Common myeloid progenitor, CD34-positive (primary cell): ENCODE results near the gene SQSTM1.

Experiments
- CTCF ChIA-PET: fragments of 350-600 bp; sonication (Branson Sonifier 250); formaldehyde crosslinking; loops from one replicate; lab custom pipeline; 2021; ENCODE audit warnings: antibody characterized with exemption; lab: Charles Lee
- POLR2A ChIA-PET: fragments of 350-600 bp; sonication (Branson Sonifier 250); formaldehyde crosslinking; loops from one replicate; lab custom pipeline; 2021; ENCODE audit warnings: antibody characterized with exemption; lab: Charles Lee
- DNase-seq, 3 donors: peaks; one replicate each; pipeline versions ENCODE4 v3.0.0 to v3.0.0-alpha.2; 2013
- H3K27ac ChIP-seq, 2 experiments: 1 replicate in 1 of 2; 2 replicates in 1 of 2; pipeline ENCODE4 v1.7.0; 2013; ENCODE audit warnings: inconsistent platforms in 2 of 2, low read length in 2 of 2, mild to moderate bottlenecking in 2 of 2, low read depth in 1 of 2, moderate library complexity in 1 of 2; ENCODE audit not compliant: severe bottlenecking in 2 of 2, insufficient read depth in 1 of 2, poor library complexity in 1 of 2
- H3K27me3 ChIP-seq, 5 experiments: replicated peaks in 2 of 5; 1 replicate in 3 of 5; 2 replicates in 2 of 5; pipeline versions ENCODE4 v1.6.1 to v1.7.0; 2013; ENCODE audit warnings: low read length in 4 of 5, mild to moderate bottlenecking in 2 of 5, moderate library complexity in 2 of 5, inconsistent platforms in 1 of 5; ENCODE audit not compliant: insufficient read depth in 5 of 5, control insufficient read depth in 4 of 5
- H3K36me3 ChIP-seq, 4 experiments: 1 replicate in 2 of 4; 2 replicates in 2 of 4; pipeline versions ENCODE4 v1.6.1 to v1.7.0; 2013; ENCODE audit warnings: low read length in 3 of 4, control low read depth in 1 of 4, mild to moderate bottlenecking in 1 of 4; ENCODE audit not compliant: control insufficient read depth in 4 of 4, insufficient read depth in 4 of 4
- H3K4me1 ChIP-seq, 4 experiments: 1 replicate in 3 of 4; 2 replicates in 1 of 4; pipeline versions ENCODE4 v1.6.1 to v1.7.1; 2013; ENCODE audit warnings: low read length in 3 of 4, mild to moderate bottlenecking in 3 of 4, control low read depth in 1 of 4, inconsistent platforms in 1 of 4, moderate library complexity in 1 of 4; ENCODE audit not compliant: control insufficient read depth in 4 of 4, insufficient read depth in 4 of 4; ENCODE audit errors: control extremely low read depth in 1 of 4
- H3K4me3 ChIP-seq, 7 experiments: 1 replicate in 4 of 7; 2 replicates in 3 of 7; pipeline versions ENCODE4 v1.5.1 to v1.7.0; 2013; ENCODE audit warnings: mild to moderate bottlenecking in 7 of 7, low read length in 6 of 7, moderate library complexity in 6 of 7, inconsistent platforms in 2 of 7, low read depth in 2 of 7, control low read depth in 1 of 7; ENCODE audit not compliant: insufficient read depth in 4 of 7, control insufficient read depth in 1 of 7; ENCODE audit errors: extremely low read depth in 1 of 7
- H3K9me3 ChIP-seq, 5 experiments: 1 replicate in 4 of 5; 2 replicates in 1 of 5; pipeline versions ENCODE4 v1.6.1 to v1.7.1; 2013; ENCODE audit warnings: low read length in 4 of 5, mild to moderate bottlenecking in 2 of 5, inconsistent platforms in 1 of 5, low read depth in 1 of 5, moderate library complexity in 1 of 5; ENCODE audit not compliant: control insufficient read depth in 4 of 5, insufficient read depth in 2 of 5; ENCODE audit errors: control extremely low read depth in 1 of 5
- WGBS: methylation state at CpG from one replicate; pipeline ENCODE4 v1.1.5; 2013; ENCODE audit not compliant: insufficient coverage; 5-methylcytosine and 5-hydroxymethylcytosine counted together

Gene SQSTM1

GRCh38 chr5:179804555-179804947, 16.2 kb upstream of the SQSTM1 start:
- H3K4me1 ChIP-seq = peaks cover 4 to 49% (median 42%) of the 10 kb centered on the region in 4 experiments
- WGBS = 86% methylated on average over 8 of the region's 8 CpGs
- CTCF ChIA-PET = interaction anchor here (1.0 to 5.2 kb wide), 4 partner anchors 8 to 34 kb away, joined by 4 to 124 read pairs (median 36); partner anchors contain the start of gene SQSTM1

GRCh38 chr5:179805070-179805528, 15.6 kb upstream of the SQSTM1 start:
- ChIA-PET CTCF (interaction anchor here (0.9 to 1.5 kb wide), 2 partner anchors 10 to 14 kb away, joined by 4 read pairs; no protein-coding TSS in a partner anchor), POLR2A (interaction anchor here (0.7 to 9.1 kb wide), 3 partner anchors 8 to 20 kb away, joined by 3 to 131 read pairs (median 4); partner anchors contain the start of gene SQSTM1)
- no peak for DNase-seq
- Histone ChIP-seq H3K4me3 (peak overlapping the region in 6 of 7 experiments; percentile 65 to 83 (median 75)), H3K4me1 (peaks cover 4 to 49% (median 42%) of the 10 kb centered on the region in 4 experiments), H3K36me3 (peaks cover 0 to 18% (median 10%) of the 10 kb centered on the region in 4 experiments), H3K27ac (peak overlapping the region in 1 of 2 experiments; percentile 64), H3K9me3 (no peaks in the 10 kb centered on the region), H3K27me3 (no peaks in the 10 kb centered on the region)
- WGBS = 62% methylated on average over 9 of the region's 9 CpGs

More at GRCh38 chr5:179804555-179804947, 16.2 kb upstream of the SQSTM1 start:
- Histone ChIP-seq H3K27me3 (no peaks in the 10 kb centered on the region), H3K9me3 (no peaks in the 10 kb centered on the region), H3K27ac (peak overlapping the region in 1 of 2 experiments; percentile 62), H3K4me3 (peak overlapping the region in 6 of 7 experiments; percentile 19 to 83 (median 75)), H3K36me3 (peaks cover 4 to 24% (median 15%) of the 10 kb centered on the region in 4 experiments)
- POLR2A ChIA-PET = interaction anchor here (1.3 to 9.1 kb wide), 2 partner anchors 15 to 32 kb away, joined by 4 to 131 read pairs; partner anchors contain the start of gene SQSTM1
- no peak for DNase-seq

GRCh38 chr5:179805529-179806249, 15.0 kb upstream of the SQSTM1 start:
- CTCF ChIA-PET = interaction anchor here (0.9 to 1.5 kb wide), 2 partner anchors 10 to 14 kb away, joined by 4 read pairs; no protein-coding TSS in a partner anchor
- H3K9me3 ChIP-seq = no peaks in the 10 kb centered on the region
- WGBS = 16% methylated on average over 41 of the region's 65 CpGs
- H3K4me3 ChIP-seq = peak overlapping the region; percentile 65 to 83 (median 75)
- peak overlapping the region in 1 of 2 experiments; percentile 64 for H3K27ac ChIP-seq
- peak in 2 of 3 donors; percentile 55 to 68 for DNase-seq
- H3K27me3 ChIP-seq = no peaks in the 10 kb centered on the region
- H3K36me3 ChIP-seq = peaks cover 0 to 14% (median 4%) of the 10 kb centered on the region in 4 experiments
- H3K4me1 ChIP-seq = peaks cover 4 to 49% (median 42%) of the 10 kb centered on the region in 4 experiments
- POLR2A ChIA-PET = interaction anchor here (0.7 to 9.1 kb wide), 4 partner anchors 9 to 22 kb away, joined by 3 to 131 read pairs (median 4); partner anchors contain the start of gene SQSTM1

- peak in 2 of 3 donors; percentile 74 to 82 for DNase-seq
- peak within 1 kb of the TSS; percentile 65 to 83 (median 75) for H3K4me3 ChIP-seq
- CTCF ChIA-PET = interaction anchor here (1.5 kb wide), 1 partner anchor 11 kb away, joined by 4 read pairs; no protein-coding TSS in a partner anchor
- peaks cover 0 to 7% (median under 1%) of the 10 kb centered on the region in 4 experiments for H3K36me3 ChIP-seq
- H3K27me3 ChIP-seq = no peaks in the 10 kb centered on the region
- peak within 1 kb of the TSS in 1 of 2 experiments; percentile 64 for H3K27ac ChIP-seq
- POLR2A ChIA-PET = interaction anchor here (0.6 to 9.1 kb wide), 4 partner anchors 13 to 36 kb away, joined by 3 to 131 read pairs (median 4); partner anchors contain the start of gene SQSTM1
- WGBS = 0% methylated on average over 47 of the region's 108 CpGs
- H3K9me3 ChIP-seq = no peaks in the 10 kb centered on the region
- peaks cover 4 to 49% (median 41%) of the 10 kb centered on the region in 4 experiments for H3K4me1 ChIP-seq
Observed at GRCh38 chr5:179806250-179807048, 14.3 kb upstream of the SQSTM1 start, which contains the start of gene MGAT4B. TSS of gene MGAT4B (minus strand) at chr5:179806866. CDS start at chr5:179806583, 283 bp downstream.

- Histone ChIP-seq H3K27ac (peak overlapping the region in 1 of 2 experiments; percentile 34), H3K27me3 (no peaks in the 10 kb centered on the region), H3K9me3 (peaks cover 0 to 2% (median 0%) of the 10 kb centered on the region in 5 experiments), H3K36me3 (peaks cover 0 to 32% (median 10%) of the 10 kb centered on the region in 4 experiments), H3K4me1 (peaks cover 0 to 15% (median 8%) of the 10 kb centered on the region in 4 experiments), H3K4me3 (no peak overlapping the region)
- CTCF ChIA-PET = interaction anchor here (0.6 to 5.8 kb wide), 5 partner anchors 9 to 121 kb away, joined by 3 to 39 read pairs (median 5); no protein-coding TSS in a partner anchor
- no peak for DNase-seq
- WGBS = 98% methylated on average over 26 of the region's 27 CpGs
- POLR2A ChIA-PET = no interaction called here
Observed at GRCh38 chr5:179812135-179812825, 8.4 kb upstream of the SQSTM1 start.
